SK-N-SH (cell line): ENCODE measurements around the gene BUD31. TPM values are rescaled to one million over a fixed set of nuclear protein-coding genes. Genes with fewer than 3 reads are reported as not detected.

ENCODE experiments used
- CTCF ChIA-PET: fragments of 300-600, 350-600 bp; formaldehyde crosslinking; extraction: SDS; loops from one replicate; lab custom pipeline; 2021; lab: Yijun Ruan, JAX
- POLR2A ChIA-PET: fragments of 350-600 bp; sonication (Branson Sonifier 250); formaldehyde crosslinking; extraction: SDS; loops from one replicate; lab custom pipeline; 2020; ENCODE audit warnings: antibody characterized with exemption, inconsistent platforms; lab: Yijun Ruan, JAX
- DNase-seq: peaks from one replicate; pipeline ENCODE4 v3.0.0; 2012
- H2AFZ ChIP-seq: fragments of 200-600 bp; sonication (generic); 2 replicates; pipeline ENCODE4 v1.8.1; 2016; ENCODE audit warnings: antibody characterized with exemption, mild to moderate bottlenecking, low read depth
- H3F3A ChIP-seq: fragments of 200-600 bp; sonication (generic); replicated peaks from 2 replicates; pipeline ENCODE3; 2016; ENCODE audit warnings: antibody characterized with exemption, mild to moderate bottlenecking; ENCODE audit not compliant: insufficient read depth
- H3K27ac ChIP-seq, 2 experiments: fragments of 200-500 bp in 1 of 2; fragments of 200-600 bp in 1 of 2; sonication (Bioruptor generic) in 1 of 2; sonication (generic), shearing (Covaris generic) in 1 of 2; 2 replicates each; pipeline versions ENCODE4 v1.5.1 to v1.6.1; 2014 to 2016; ENCODE audit warnings: low read depth in 2 of 2, inconsistent platforms in 1 of 2, low read length in 1 of 2, mild to moderate bottlenecking in 1 of 2, mixed read lengths in 1 of 2
- H3K27me3 ChIP-seq: fragments of 200-600 bp; sonication (generic), shearing (Covaris generic); 2 replicates; pipeline ENCODE4 v1.6.1; 2016; ENCODE audit warnings: mixed run types; ENCODE audit not compliant: insufficient read depth
- H3K36me3 ChIP-seq, 2 experiments: fragments of 200-500 bp in 1 of 2; fragments of 200-600 bp in 1 of 2; sonication (Bioruptor generic) in 1 of 2; sonication (generic) in 1 of 2; replicated peaks in 1 of 2; 2 replicates each; pipeline versions ENCODE3 to v1.5.1; 2014 to 2016; ENCODE audit warnings: low read length in 1 of 2, mild to moderate bottlenecking in 1 of 2; ENCODE audit not compliant: insufficient read depth in 2 of 2, control insufficient read depth in 1 of 2
- H3K4me1 ChIP-seq, 2 experiments: fragments of 200-500 bp in 1 of 2; fragments of 200-600 bp in 1 of 2; sonication (Bioruptor generic) in 1 of 2; sonication (generic), shearing (Covaris generic) in 1 of 2; 2 replicates each; pipeline versions ENCODE4 v1.5.1 to v1.6.1; 2014 to 2016; ENCODE audit warnings: low read depth in 1 of 2, low read length in 1 of 2, mixed run types in 1 of 2; ENCODE audit not compliant: insufficient read depth in 2 of 2, control insufficient read depth in 1 of 2
- H3K4me2 ChIP-seq: fragments of 200-600 bp; sonication (generic), shearing (Covaris generic); 2 replicates; pipeline ENCODE4 v1.6.1; 2017; ENCODE audit warnings: mixed run types
- H3K4me3 ChIP-seq, 2 experiments: fragments of 200-500 bp in 1 of 2; fragments of 200-600 bp in 1 of 2; sonication (Bioruptor generic) in 1 of 2; sonication (generic), shearing (Covaris generic) in 1 of 2; 2 replicates each; pipeline versions ENCODE4 v1.5.1 to v1.8.1; 2014 to 2016; ENCODE audit warnings: low read depth in 2 of 2, inconsistent platforms in 1 of 2, low read length in 1 of 2, mild to moderate bottlenecking in 1 of 2, mixed read lengths in 1 of 2, moderate library complexity in 1 of 2
- H3K79me2 ChIP-seq: fragments of 200-600 bp; sonication (generic); 2 replicates; pipeline ENCODE4 v1.8.1; 2017; ENCODE audit warnings: mild to moderate bottlenecking; ENCODE audit not compliant: insufficient read depth
- H3K9ac ChIP-seq: fragments of 200-600 bp; sonication (generic); 2 replicates; pipeline ENCODE4 v1.6.1; 2017; ENCODE audit warnings: mixed run types
- H3K9me2 ChIP-seq: fragments of 200-600 bp; sonication (generic); 2 replicates; pipeline ENCODE4 v1.6.1; 2017; ENCODE audit warnings: mixed run types
- H3K9me3 ChIP-seq: fragments of 200-600 bp; sonication (generic); 2 replicates; pipeline ENCODE4 v1.6.1; 2017; ENCODE audit warnings: mixed run types, mild to moderate bottlenecking, moderate library complexity
- H4K20me1 ChIP-seq: fragments of 200-600 bp; sonication (generic); 2 replicates; pipeline ENCODE4 v1.6.1; 2017; ENCODE audit warnings: mild to moderate bottlenecking, mixed run types; ENCODE audit not compliant: insufficient read depth
- CHD2 ChIP-seq: fragments of 150-350 bp; IDR thresholded peaks from 2 replicates; pipeline ENCODE4 v1.6.1; 2018; ENCODE audit warnings: low read length; ENCODE audit not compliant: partially characterized antibody
- ELF1 ChIP-seq: IDR thresholded peaks from 2 replicates; pipeline ENCODE4 v1.4.0; 2012
- EP300 ChIP-seq, 2 experiments: IDR thresholded peaks; 2 replicates each; pipeline versions ENCODE4 v1.4.0 to v1.6.1; 2012; ENCODE audit warnings: borderline replicate concordance in 1 of 2, low read depth in 1 of 2, low read length in 1 of 2
- EZH2phosphoT487 ChIP-seq: fragments of 200-600 bp; sonication (generic); IDR thresholded peaks from 2 replicates; pipeline ENCODE4 v1.6.1; 2017; ENCODE audit warnings: low read depth, mixed run types, mild to moderate bottlenecking, antibody characterized with exemption, moderate library complexity, borderline replicate concordance
- FOSL2 ChIP-seq: IDR thresholded peaks from 2 replicates; pipeline ENCODE4 v1.4.0; 2012; ENCODE audit warnings: low read depth, mild to moderate bottlenecking, moderate library complexity, borderline replicate concordance
- FOXJ3 ChIP-seq: sonication (generic); formaldehyde crosslinking; IDR thresholded peaks from 2 replicates; pipeline ENCODE4 v1.5.1; 2020; ENCODE audit warnings: mild to moderate bottlenecking, missing genetic modification reagents
- GABPA ChIP-seq: IDR thresholded peaks from 2 replicates; pipeline ENCODE4 v1.4.0; 2012; ENCODE audit warnings: low read depth, mild to moderate bottlenecking
- GATA2 ChIP-seq: sonication (generic); formaldehyde crosslinking; IDR thresholded peaks from 2 replicates; pipeline ENCODE4 v1.5.0; 2020; ENCODE audit warnings: mild to moderate bottlenecking, missing genetic modification reagents
- IRF3 ChIP-seq: fragments of 150-350 bp; IDR thresholded peaks from 2 replicates; pipeline ENCODE4 v1.6.1; 2016; ENCODE audit warnings: mild to moderate bottlenecking, low read depth, low read length
- JUND ChIP-seq: IDR thresholded peaks from 2 replicates; pipeline ENCODE4 v1.4.0; 2012
- MAX ChIP-seq: IDR thresholded peaks from 2 replicates; pipeline ENCODE4 v1.4.0; 2012; ENCODE audit warnings: low read depth
- MEF2A ChIP-seq: IDR thresholded peaks from 2 replicates; pipeline ENCODE4 v1.4.0; 2012; ENCODE audit warnings: low read depth, borderline replicate concordance
- MXI1 ChIP-seq: IDR thresholded peaks from 2 replicates; pipeline ENCODE4 v1.6.1; 2012; ENCODE audit warnings: mild to moderate bottlenecking, low read depth, low read length, improper control_type of control experiment
- NFIC ChIP-seq: IDR thresholded peaks from 2 replicates; pipeline ENCODE4 v1.4.0; 2012; ENCODE audit warnings: borderline replicate concordance
- NRF1 ChIP-seq: IDR thresholded peaks from 2 replicates; pipeline ENCODE4 v1.6.1; 2012; ENCODE audit warnings: low read depth, mild to moderate bottlenecking, low read length
- PBX3 ChIP-seq: IDR thresholded peaks from 2 replicates; pipeline ENCODE4; 2012
- POLR2AphosphoS5 ChIP-seq: IDR thresholded peaks from 2 replicates; pipeline ENCODE4 v1.6.1; 2012; ENCODE audit warnings: low read depth, low read length
- RAD21 ChIP-seq: IDR thresholded peaks from 2 replicates; pipeline ENCODE4 v1.6.1; 2012; ENCODE audit warnings: mild to moderate bottlenecking, low read length
- RCOR1 ChIP-seq: fragments of 150-350 bp; IDR thresholded peaks from 2 replicates; pipeline ENCODE4 v1.6.1; 2017; ENCODE audit warnings: antibody characterized with exemption, low read length
- RFX5 ChIP-seq: IDR thresholded peaks from 2 replicates; pipeline ENCODE4 v1.6.1; 2012; ENCODE audit warnings: mild to moderate bottlenecking, improper control_type of control experiment, low read length
- RXRA ChIP-seq: IDR thresholded peaks from 2 replicates; pipeline ENCODE4 v1.4.0; 2012; ENCODE audit warnings: low read depth, mild to moderate bottlenecking, borderline replicate concordance
- SIN3A ChIP-seq: IDR thresholded peaks from 2 replicates; pipeline ENCODE4 v1.6.1; 2012; ENCODE audit warnings: low read depth, mild to moderate bottlenecking, low read length, moderate library complexity, borderline replicate concordance
- SMC3 ChIP-seq: IDR thresholded peaks from 2 replicates; pipeline ENCODE4 v1.6.1; 2012; ENCODE audit warnings: low read depth, low read length, improper control_type of control experiment
- TAF1 ChIP-seq: IDR thresholded peaks from 2 replicates; pipeline ENCODE4 v1.6.1; 2012; ENCODE audit warnings: low read depth, mild to moderate bottlenecking, low read length, moderate library complexity, borderline replicate concordance
- TCF12 ChIP-seq: IDR thresholded peaks from 2 replicates; pipeline ENCODE4 v1.4.0; 2012
- TEAD4 ChIP-seq: IDR thresholded peaks from 2 replicates; pipeline ENCODE4 v1.4.0; 2012; ENCODE audit warnings: mild to moderate bottlenecking, borderline replicate concordance; ENCODE audit not compliant: insufficient read depth
- USF1 ChIP-seq: IDR thresholded peaks from 2 replicates; pipeline ENCODE4 v1.4.0; 2012; ENCODE audit warnings: low read depth, borderline replicate concordance
- USF2 ChIP-seq: fragments of 150-350 bp; IDR thresholded peaks from 2 replicates; pipeline ENCODE4 v1.6.1; 2017; ENCODE audit warnings: antibody characterized with exemption, low read length, low read depth, borderline replicate concordance
- YY1 ChIP-seq: IDR thresholded peaks from 2 replicates; pipeline ENCODE4 v1.4.0; 2012; ENCODE audit warnings: low read depth, mild to moderate bottlenecking
- WGBS: methylation state at CpG from one replicate; pipeline ENCODE4 v1.1.6; 2017; ENCODE audit warnings: low lambda C conversion rate; 5-methylcytosine and 5-hydroxymethylcytosine counted together
- polyA plus RNA-seq, 3 experiments: library from polyadenylated mRNA; depleted of rRNA; stranded (reverse); fragments of >200 nt; gene quantifications; 2 replicates each; pipeline ENCODE4 v1.2.3, GENCODE V29; 2012

Gene BUD31
- polyA plus RNA-seq (2012; rRNA removed), result 124 and 162 TPM in 2 replicates
- polyA plus RNA-seq (2012; cell fraction: cytosol; rRNA removed), result 146 and 187 TPM in 2 replicates
- 85.4 and 105 TPM in 2 replicates for polyA plus RNA-seq (2012; cell fraction: nucleus; rRNA removed)

- WGBS, result 2% methylated on average over 33 of the region's 72 CpGs
- TF ChIP-seq NRF1 (no peak), ELF1 (peak; percentile 78), FOSL2 (peak; percentile 9; the same call in 1 of the 2 replicates), EZH2phosphoT487 (no peak), TAF1 (peak; percentile 96), GABPA (peak; percentile 90), TCF12 (no peak), GATA2 (CRISPR knock-in tag) (no peak), MXI1 (peak; percentile 86), PBX3 (no peak), MEF2A (no peak), RFX5 (0 out of 2 replicates have a peak, but pooled peaks have one; percentile 45), RAD21 (no peak), SMC3 (peak; percentile 5; the same call in 1 of the 2 replicates), JUND (peak; percentile 43; the same call in 1 of the 2 replicates), FOXJ3 (CRISPR knock-in tag) (no peak; the same call in 1 of the 2 replicates), POLR2AphosphoS5 (peak; percentile 99), RCOR1 (peak; percentile 54; the same call in 1 of the 2 replicates), YY1 (peak; percentile 73), EP300 (IDR thresholded peaks at IDR 0.05; ENCODE audit: borderline replicate concordance in 1 of 2, low read depth in 1 of 2, low read length in 1 of 2) (peak; percentile 16 to 74; a peak in 2 of 4 replicates), CHD2 (no peak), TEAD4 (no peak), NFIC (no peak), RXRA (no peak), USF1 (no peak), MAX (peak; percentile 93; the same call in 1 of the 2 replicates), IRF3 (no peak), USF2 (no peak), SIN3A (peak; percentile 79; the same call in 1 of the 2 replicates)
Measured at GRCh38 chr7:99408379-99409191, at the start of gene BUD31, which contains the start of gene PDAP1. TSS of gene BUD31 (plus strand) at chr7:99408969. CDS start at chr7:99411093, 2,124 bp downstream. TSS of gene PDAP1 (minus strand) at chr7:99408597. CDS start at chr7:99408548, 49 bp downstream.

More at GRCh38 chr7:99408379-99409191, at the start of gene BUD31, which contains the start of gene PDAP1:
- Histone ChIP-seq H3K4me1 (peaks cover 15 to 28% of the 10 kb centered on the region in 2 experiments), H3F3A (peaks cover 14% of the 10 kb centered on the region), H3K4me2 (peak within 1 kb of the TSS; percentile 91), H3K9me3 (no peaks in the 10 kb centered on the region), H3K9ac (peak within 1 kb of the TSS; percentile 96), H3K4me3 (peak within 1 kb of the TSS; percentile 85 to 97), H2AFZ (peak within 1 kb of the TSS; percentile 69), H3K9me2 (no peaks in the 10 kb centered on the region), H3K27ac (peak within 1 kb of the TSS; percentile 98 to 99), H3K79me2 (peaks cover 100% of the 10 kb centered on the region), H3K36me3 (peaks cover 43 to 49% of the 10 kb centered on the region in 2 experiments), H4K20me1 (peaks cover 52% of the 10 kb centered on the region), H3K27me3 (no peaks in the 10 kb centered on the region)
- ChIA-PET POLR2A (interaction anchor here (0.6 to 5.2 kb wide), 17 partner anchors 12 to 1019 kb away, joined by 3 to 102 read pairs (median 4); partner anchors contain the start of genes AP4M1, ARPC1A, CPSF4 and FAM200A), CTCF (interaction anchor here (0.7 to 3.5 kb wide), 5 partner anchors 9 to 368 kb away, joined by 3 to 16 read pairs (median 4); no protein-coding TSS in a partner anchor)
- DNase-seq, result peak; percentile 98
